ENCODE data around the gene ZNF793.

ZNF793 gene

GRCh38 chr19:37565370-37565669 lies 58.6 kb downstream of the ZNF793 start:
- no peak for DNase-seq (ENCODE audit: low spot score)

GRCh38 chr19:37572203-37572602 lies 65.5 kb downstream of the ZNF793 start:
- DNase-seq (ENCODE audit: low spot score): no peak

GRCh38 chr19:37583340-37583739 lies 76.6 kb downstream of the ZNF793 start:
- DNase-seq (ENCODE audit: low spot score): no peak
